Measurements from ENCODE around the gene TAS2R30. TPM values are rescaled to one million over a fixed set of nuclear protein-coding genes. Genes with fewer than 3 reads are reported as not detected.

The TAS2R30 gene
- total RNA-seq, 2 donors from 2014 or later, result 4.1 to 15.1 TPM

DNA sequence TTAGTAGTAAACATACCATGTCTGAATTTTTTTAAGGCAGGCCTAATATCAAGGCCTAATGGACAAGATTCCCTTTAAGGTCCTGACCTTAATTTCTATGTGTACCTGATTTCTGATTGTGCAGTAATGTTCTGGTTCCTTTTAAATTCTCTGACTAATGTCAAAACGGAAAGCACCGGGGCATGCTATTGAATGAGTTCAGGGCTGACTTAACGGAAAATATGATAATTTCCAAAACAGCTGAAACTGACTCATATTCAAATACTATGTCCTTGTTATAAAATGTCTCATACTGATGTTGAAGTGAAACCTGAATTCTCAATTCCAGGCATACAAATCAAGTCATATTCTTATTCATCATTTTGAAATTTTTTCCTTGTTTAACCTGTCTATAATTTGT is 49.0 kb downstream of the TAS2R30 start:
- TF ChIP-seq, protein P1, sequence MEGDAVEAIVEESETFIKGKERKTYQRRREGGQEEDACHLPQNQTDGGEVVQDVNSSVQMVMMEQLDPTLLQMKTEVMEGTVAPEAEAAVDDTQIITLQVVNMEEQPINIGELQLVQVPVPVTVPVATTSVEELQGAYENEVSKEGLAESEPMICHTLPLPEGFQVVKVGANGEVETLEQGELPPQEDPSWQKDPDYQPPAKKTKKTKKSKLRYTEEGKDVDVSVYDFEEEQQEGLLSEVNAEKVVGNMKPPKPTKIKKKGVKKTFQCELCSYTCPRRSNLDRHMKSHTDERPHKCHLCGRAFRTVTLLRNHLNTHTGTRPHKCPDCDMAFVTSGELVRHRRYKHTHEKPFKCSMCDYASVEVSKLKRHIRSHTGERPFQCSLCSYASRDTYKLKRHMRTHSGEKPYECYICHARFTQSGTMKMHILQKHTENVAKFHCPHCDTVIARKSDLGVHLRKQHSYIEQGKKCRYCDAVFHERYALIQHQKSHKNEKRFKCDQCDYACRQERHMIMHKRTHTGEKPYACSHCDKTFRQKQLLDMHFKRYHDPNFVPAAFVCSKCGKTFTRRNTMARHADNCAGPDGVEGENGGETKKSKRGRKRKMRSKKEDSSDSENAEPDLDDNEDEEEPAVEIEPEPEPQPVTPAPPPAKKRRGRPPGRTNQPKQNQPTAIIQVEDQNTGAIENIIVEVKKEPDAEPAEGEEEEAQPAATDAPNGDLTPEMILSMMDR (IDR thresholded peaks at IDR 0.05), result no peak

More for the DNA sequence above, 49.0 kb downstream of the TAS2R30 start:
- Histone ChIP-seq H3K9me3 (no peaks in the 10 kb centered on the region), H3K4me1 (ENCODE audit: control insufficient read depth in 1 of 2, low read depth in 2 of 2) (no peaks in the 10 kb centered on the region), H3K36me3 (no peaks in the 10 kb centered on the region), H3K4me3 (no peak overlapping the region), H3K27me3 (replicated peaks; ENCODE audit: insufficient read depth) (no peaks in the 10 kb centered on the region), H3K27ac (no peak overlapping the region)
- no peak for ATAC-seq (ENCODE audit: insufficient number of reproducible peaks, low FRiP score, low read depth)
- DNase-seq (ENCODE audit: low spot score), result no peak

Other genes starting within 250 kb of the TAS2R30 start
- 1 to 10 TPM; 3.1 to 7.3 TPM for gene TAS2R13, start 225.1 kb downstream of the TAS2R30 start, total RNA-seq
- gene PRH2, start 205.4 kb downstream of the TAS2R30 start, total RNA-seq, result not detected
- gene TAS2R14, start 195.4 kb downstream of the TAS2R30 start, total RNA-seq, result 1 to 10 TPM; 1.9 to 5.4 TPM
- 1 to 10 TPM; 1.5 to 7.1 TPM for gene TAS2R50, start 147.7 kb downstream of the TAS2R30 start, total RNA-seq
- gene TAS2R20, start 136.3 kb downstream of the TAS2R30 start, total RNA-seq, result 1 to 10 TPM; 1.8 to 5.8 TPM
- gene TAS2R19, start 112.0 kb downstream of the TAS2R30 start, total RNA-seq, result 10 to 100 TPM in 1 of 2 donors, 1 to 10 TPM in 1; 8.3 to 13.1 TPM
- gene TAS2R31, start 103.2 kb downstream of the TAS2R30 start, total RNA-seq, result 1 to 10 TPM; 2.7 to 9.5 TPM
- 1 to 10 TPM; 1.2 to 3.0 TPM for gene TAS2R46, start 72.3 kb downstream of the TAS2R30 start, total RNA-seq
- 1 to 10 TPM; 2.7 to 6.3 TPM for gene TAS2R43, start 42.3 kb downstream of the TAS2R30 start, total RNA-seq
- gene SMIM10L1, start 36.5 kb upstream of the TAS2R30 start, total RNA-seq, result 10 to 100 TPM in 1 of 2 donors, 1 to 10 TPM in 1; 4.7 to 10.4 TPM
- gene TAS2R42, start 52.3 kb upstream of the TAS2R30 start, total RNA-seq, result not detected
- not detected for gene PRB3, start 135.1 kb upstream of the TAS2R30 start, total RNA-seq
- not detected for gene PRB4, start 175.8 kb upstream of the TAS2R30 start, total RNA-seq

Data from thoracic aorta (tissue), 2 donors.